Immature natural killer cell (primary cell): Measurements from ENCODE around the gene GSTT2B. TPM values are rescaled to one million over a fixed set of nuclear protein-coding genes. Genes with fewer than 3 reads are reported as not detected.
A peak's percentile ranks its signal among the peaks of the same experiment; 100 is the strongest.
"Not testable (repeated sequence)": the region's sequence is repeated elsewhere in the genome, so short reads cannot be mapped to it uniquely, and the experiment has no call there.

Source experiments
- DNase-seq, 3 donors: peaks; one replicate each; pipeline ENCODE4 v3.0.0; 2022; ENCODE audit warnings: mixed read lengths in 1 of 3
- H3K27ac Mint-ChIP-seq, 6 donors: one replicate each; pipeline ENCODE4 v1.8.0; 2020; ENCODE audit warnings: mixed read lengths in 6 of 6, mild to moderate bottlenecking in 5 of 6, inconsistent platforms in 4 of 6, moderate library complexity in 3 of 6
- H3K27me3 Mint-ChIP-seq, 3 donors: one replicate each; pipeline ENCODE4 v1.8.0; 2020 to 2021; ENCODE audit warnings: low read depth in 3 of 3, mild to moderate bottlenecking in 3 of 3, mixed read lengths in 3 of 3, moderate library complexity in 3 of 3, inconsistent platforms in 1 of 3
- H3K36me3 Mint-ChIP-seq, 3 donors: one replicate each; pipeline ENCODE4 v1.8.0; 2020; ENCODE audit warnings: mixed read lengths in 3 of 3, inconsistent platforms in 2 of 3, mild to moderate bottlenecking in 2 of 3
- H3K4me1 Mint-ChIP-seq, 2 donors: one replicate each; pipeline ENCODE4 v1.8.0; 2020; ENCODE audit warnings: inconsistent platforms in 2 of 2, mild to moderate bottlenecking in 2 of 2, mixed read lengths in 2 of 2, moderate library complexity in 1 of 2
- H3K4me3 Mint-ChIP-seq, 5 donors: one replicate each; pipeline ENCODE4 v1.8.0; 2020; ENCODE audit warnings: mild to moderate bottlenecking in 5 of 5, mixed read lengths in 5 of 5, inconsistent platforms in 3 of 5, moderate library complexity in 3 of 5
- H3K9me3 Mint-ChIP-seq, 6 donors: one replicate each; pipeline ENCODE4 v1.8.0; 2020; ENCODE audit warnings: mild to moderate bottlenecking in 6 of 6, mixed read lengths in 6 of 6, inconsistent platforms in 4 of 6, moderate library complexity in 3 of 6
- polyA plus RNA-seq, 3 donors: library from polyadenylated mRNA; unstranded; fragments of 300-500 nt; fragmentation: Illumina TruSeq; gene quantifications; one replicate each; pipeline ENCODE4 v1.2.3, GENCODE V29; 2021

The GSTT2B gene
- polyA plus RNA-seq, 3 donors from 2014 or later, result not detected

GRCh38 chr22:23999779-24000178, 38.8 kb upstream of the GSTT2B start:
- H3K36me3 Mint-ChIP-seq, H3K27me3 Mint-ChIP-seq, H3K4me1 Mint-ChIP-seq, DNase-seq, H3K9me3 Mint-ChIP-seq, H3K27ac Mint-ChIP-seq, H3K4me3 Mint-ChIP-seq: not testable (repeated sequence)

- no peak for DNase-seq
- no peak overlapping the region for H3K27ac Mint-ChIP-seq
- no peak overlapping the region for H3K4me3 Mint-ChIP-seq
- H3K36me3 Mint-ChIP-seq, result no peaks in the 10 kb centered on the region
- peaks cover 0 to 5% (median 2%) of the 10 kb centered on the region in 3 donors for H3K27me3 Mint-ChIP-seq
- no peaks in the 10 kb centered on the region for H3K9me3 Mint-ChIP-seq
- no peaks in the 10 kb centered on the region for H3K4me1 Mint-ChIP-seq
Measured at GRCh38 chr22:23997092-23997491, 36.1 kb upstream of the GSTT2B start.

DNA sequence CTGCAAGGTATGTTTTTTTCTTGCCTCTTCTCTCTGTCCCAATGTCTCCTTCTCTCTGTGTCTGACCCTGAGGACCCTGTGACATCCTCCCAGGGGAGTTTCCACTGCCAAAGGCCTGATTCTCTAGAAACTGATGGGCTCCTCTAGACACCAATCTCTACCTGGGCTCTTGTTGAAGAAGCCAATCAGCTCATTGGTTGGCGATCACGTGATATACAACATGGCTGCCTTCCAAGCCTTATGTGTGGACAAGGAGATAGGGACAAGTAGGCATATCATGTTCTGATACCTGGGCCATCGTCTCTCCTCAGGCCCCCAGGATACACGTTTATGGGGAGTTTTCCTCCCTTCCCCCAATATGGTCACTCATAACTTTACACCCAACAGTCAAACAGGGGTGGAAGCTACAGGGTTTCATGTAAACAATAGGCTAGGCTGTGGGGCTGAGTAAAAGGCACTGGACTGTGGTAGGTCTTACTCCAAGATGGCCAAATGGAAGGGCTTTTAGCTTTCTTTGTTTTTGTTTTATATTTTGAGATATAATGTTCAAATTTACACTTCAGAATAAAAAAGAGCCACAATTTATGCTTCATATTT, 32.7 kb upstream of the GSTT2B start:
- not testable (repeated sequence) for H3K27me3 Mint-ChIP-seq, H3K4me1 Mint-ChIP-seq, DNase-seq, H3K36me3 Mint-ChIP-seq, H3K27ac Mint-ChIP-seq, H3K9me3 Mint-ChIP-seq, H3K4me3 Mint-ChIP-seq

DNA sequence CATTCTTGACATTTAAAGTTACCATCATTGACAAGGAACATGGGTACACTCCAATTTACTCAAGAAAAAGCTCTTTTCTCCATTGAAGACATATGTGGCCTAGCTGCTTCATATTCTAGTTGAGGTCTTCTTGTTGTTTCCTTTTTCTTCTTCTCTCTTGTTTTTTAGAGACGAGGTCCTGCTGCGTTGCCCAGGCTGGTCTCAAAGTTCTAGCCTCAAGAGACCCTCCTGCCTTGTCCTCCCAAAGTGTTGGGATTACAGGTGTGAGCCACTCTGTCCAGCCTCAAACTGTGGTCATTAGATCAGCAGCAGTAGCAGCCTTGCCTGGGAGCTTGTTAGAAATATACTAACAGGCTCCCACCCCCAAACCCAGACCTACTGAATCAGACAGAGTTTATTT, 32.1 kb upstream of the GSTT2B start:
- not testable (repeated sequence) for H3K4me1 Mint-ChIP-seq, H3K27ac Mint-ChIP-seq, H3K9me3 Mint-ChIP-seq, DNase-seq, H3K36me3 Mint-ChIP-seq, H3K27me3 Mint-ChIP-seq, H3K4me3 Mint-ChIP-seq

GRCh38 chr22:23989583-23990244, 28.7 kb upstream of the GSTT2B start:
- H3K4me1 Mint-ChIP-seq, H3K27ac Mint-ChIP-seq, H3K27me3 Mint-ChIP-seq, H3K9me3 Mint-ChIP-seq, DNase-seq, H3K36me3 Mint-ChIP-seq, H3K4me3 Mint-ChIP-seq: not testable (repeated sequence)

DNA sequence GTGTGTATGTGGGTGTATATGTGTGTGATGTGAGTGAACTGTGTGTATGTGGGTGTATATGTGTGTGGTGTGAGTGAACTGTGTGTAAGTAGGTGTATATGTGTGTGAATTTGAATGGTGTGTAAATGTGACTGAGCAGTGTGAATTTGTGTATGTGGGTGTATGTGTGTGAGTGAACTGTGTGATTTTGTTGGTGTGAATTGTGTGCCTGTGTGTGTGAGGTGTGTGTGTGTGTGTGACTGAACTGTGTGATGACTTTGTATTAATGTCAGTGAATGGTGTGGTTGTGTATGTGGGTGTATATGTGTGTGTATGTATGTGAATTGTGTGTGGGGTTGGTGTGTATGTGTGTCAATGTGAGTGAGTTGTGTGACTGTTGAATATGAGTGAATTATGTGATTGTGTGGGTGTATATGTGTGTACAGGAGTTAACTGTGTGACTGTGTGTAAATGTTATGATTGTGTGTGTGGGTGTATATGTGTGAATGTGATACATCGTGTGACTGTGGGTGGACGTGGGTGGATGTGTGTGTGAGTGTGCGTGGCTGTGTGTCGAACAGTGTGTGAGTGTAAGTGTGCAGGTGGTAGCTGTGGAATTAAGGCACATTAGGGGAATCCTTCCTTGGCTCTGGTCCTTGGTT, 25.7 kb upstream of the GSTT2B start:
- DNase-seq, H3K27ac Mint-ChIP-seq, H3K36me3 Mint-ChIP-seq, H3K4me3 Mint-ChIP-seq, H3K4me1 Mint-ChIP-seq, H3K9me3 Mint-ChIP-seq, H3K27me3 Mint-ChIP-seq: not testable (repeated sequence)

GRCh38 chr22:23986089-23986488, 25.1 kb upstream of the GSTT2B start:
- DNase-seq, H3K4me3 Mint-ChIP-seq, H3K4me1 Mint-ChIP-seq, H3K9me3 Mint-ChIP-seq, H3K36me3 Mint-ChIP-seq, H3K27me3 Mint-ChIP-seq, H3K27ac Mint-ChIP-seq: not testable (repeated sequence)

DNA sequence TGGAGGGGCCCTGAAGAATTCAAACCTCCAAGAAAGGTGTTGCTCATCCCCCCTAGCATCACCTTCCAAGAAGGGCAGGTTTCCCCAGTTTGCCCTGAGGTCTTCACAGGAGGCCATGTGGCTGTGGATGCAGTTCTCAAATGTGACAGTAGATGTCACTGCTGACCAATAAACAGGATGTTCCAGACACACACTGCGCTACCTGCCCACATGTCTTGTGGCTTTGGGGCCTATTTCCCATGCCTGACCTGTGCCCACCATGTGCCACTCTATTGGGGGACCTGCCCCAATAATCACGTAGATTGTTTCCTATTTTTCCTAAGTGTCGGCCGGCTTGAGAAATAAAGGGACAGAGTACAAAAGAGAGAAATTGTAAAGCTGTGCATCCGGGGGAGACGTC, 23.4 kb upstream of the GSTT2B start:
- Mint-ChIP-seq H3K36me3 (no peaks in the 10 kb centered on the region), H3K27ac (no peak overlapping the region), H3K27me3 (peaks cover 0 to 2% (median 0%) of the 10 kb centered on the region in 3 donors), H3K9me3 (no peaks in the 10 kb centered on the region), H3K4me3 (no peak overlapping the region), H3K4me1 (peaks cover 2 to 5% of the 10 kb centered on the region in 2 donors)
- DNase-seq, result peak in 2 of 3 donors; percentile 51 to 69

DNA sequence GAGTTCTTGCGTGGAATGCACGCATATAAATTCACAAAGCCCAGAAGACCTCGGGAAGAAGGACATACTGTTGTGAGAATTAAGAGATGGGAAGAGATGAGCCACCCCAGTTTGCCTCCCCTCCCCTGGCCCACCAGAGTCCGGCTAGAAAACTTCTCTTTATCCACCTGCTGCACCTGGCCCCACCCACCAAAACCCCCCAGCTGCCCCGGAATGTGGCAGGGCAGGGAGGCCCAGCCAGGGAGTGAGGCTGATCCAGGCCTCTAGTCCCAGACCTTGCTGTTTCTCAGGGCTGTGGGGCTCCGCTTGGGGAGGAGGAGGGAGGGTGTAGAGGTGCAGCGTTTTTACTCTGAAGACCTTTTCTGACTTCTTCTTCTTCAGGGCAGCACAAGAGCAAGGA, 19.6 kb upstream of the GSTT2B start:
- not testable (repeated sequence) for H3K27ac Mint-ChIP-seq, H3K9me3 Mint-ChIP-seq, DNase-seq, H3K36me3 Mint-ChIP-seq, H3K4me3 Mint-ChIP-seq, H3K27me3 Mint-ChIP-seq, H3K4me1 Mint-ChIP-seq

DNA sequence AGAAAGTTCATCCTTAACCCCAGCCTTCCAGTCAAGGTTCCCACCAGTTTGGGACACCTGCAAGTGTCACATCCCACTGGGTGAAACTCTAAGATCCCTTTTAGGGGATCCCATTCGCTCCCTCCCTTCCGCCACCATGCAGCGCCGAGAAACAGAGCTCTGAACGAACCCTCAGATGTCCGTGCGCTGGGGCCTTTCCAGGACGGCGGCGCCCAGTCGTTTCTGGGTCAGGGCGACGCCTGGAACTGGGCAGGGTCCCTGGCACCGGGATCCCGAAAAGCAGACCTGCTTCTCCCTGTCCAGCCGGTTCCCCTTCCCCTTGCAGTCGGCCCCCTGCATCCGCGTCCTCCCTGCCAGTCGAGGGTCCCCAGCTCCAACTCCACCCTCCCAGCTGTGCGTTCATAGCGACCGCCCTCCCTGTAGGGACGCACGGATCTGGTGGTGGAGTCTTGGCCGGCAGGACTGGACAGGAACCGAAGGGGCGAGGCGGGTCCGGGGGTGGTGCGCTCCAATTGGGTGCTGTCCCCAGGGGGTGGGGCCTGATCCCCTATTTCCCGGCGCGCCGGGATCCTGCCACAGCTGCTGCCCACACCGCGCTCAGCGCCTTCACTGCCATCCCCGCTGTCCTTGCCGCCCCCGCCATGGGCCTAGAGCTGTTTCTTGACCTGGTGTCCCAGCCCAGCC, 18.7 kb upstream of the GSTT2B start, which contains the start of gene GSTT2:
GSTT2 (plus strand) TSS at position 578 of the 684 bp plus-strand sequence.
- not testable (repeated sequence) for H3K27me3 Mint-ChIP-seq, H3K4me3 Mint-ChIP-seq, DNase-seq, H3K4me1 Mint-ChIP-seq, H3K36me3 Mint-ChIP-seq, H3K9me3 Mint-ChIP-seq, H3K27ac Mint-ChIP-seq

DNA sequence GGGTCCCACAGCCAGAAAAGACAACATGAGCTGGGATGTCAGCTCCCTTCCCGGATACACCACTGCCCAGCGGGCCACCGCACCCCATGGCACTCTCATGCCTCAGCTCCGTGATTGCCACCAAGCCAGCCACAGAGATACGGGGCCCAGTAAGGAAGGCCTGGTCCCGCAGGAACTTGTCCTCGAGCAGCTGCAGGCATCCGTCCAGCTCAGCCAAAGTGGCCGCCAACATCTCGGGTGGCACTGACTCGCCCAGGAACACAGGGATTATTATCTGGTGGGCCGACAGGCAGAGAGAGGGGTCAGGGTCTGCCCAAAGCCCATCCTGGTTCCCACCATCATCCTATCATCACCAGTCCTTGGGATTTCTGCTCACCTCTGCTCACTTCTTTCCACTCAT, 16.3 kb upstream of the GSTT2B start:
- H3K4me3 Mint-ChIP-seq, H3K4me1 Mint-ChIP-seq, H3K36me3 Mint-ChIP-seq: not testable (repeated sequence)

GRCh38 chr22:23974836-23975352, 13.9 kb upstream of the GSTT2B start:
- Mint-ChIP-seq H3K36me3 (peaks cover 0 to 16% (median 6%) of the 10 kb centered on the region in 3 donors), H3K4me1 (peaks cover 13 to 14% of the 10 kb centered on the region in 2 donors)
- not testable (repeated sequence) for H3K4me3 Mint-ChIP-seq, H3K9me3 Mint-ChIP-seq, H3K27ac Mint-ChIP-seq, DNase-seq, H3K27me3 Mint-ChIP-seq

More for the DNA sequence above, 16.3 kb upstream of the GSTT2B start:
- not testable (repeated sequence) for H3K9me3 Mint-ChIP-seq, H3K27ac Mint-ChIP-seq, H3K27me3 Mint-ChIP-seq, DNase-seq

- H3K27ac Mint-ChIP-seq, H3K4me3 Mint-ChIP-seq, H3K27me3 Mint-ChIP-seq, DNase-seq, H3K9me3 Mint-ChIP-seq: not testable (repeated sequence)
- Mint-ChIP-seq H3K4me1 (peaks cover 16 to 19% of the 10 kb centered on the region in 2 donors), H3K36me3 (peaks cover 0 to 16% (median 6%) of the 10 kb centered on the region in 3 donors)
Measured at GRCh38 chr22:23974345-23974744, 13.3 kb upstream of the GSTT2B start, which contains the start of gene DDT. DDT (minus strand) TSS chr22:23974441; CDS start chr22:23974414, 27 bp downstream.

DNA sequence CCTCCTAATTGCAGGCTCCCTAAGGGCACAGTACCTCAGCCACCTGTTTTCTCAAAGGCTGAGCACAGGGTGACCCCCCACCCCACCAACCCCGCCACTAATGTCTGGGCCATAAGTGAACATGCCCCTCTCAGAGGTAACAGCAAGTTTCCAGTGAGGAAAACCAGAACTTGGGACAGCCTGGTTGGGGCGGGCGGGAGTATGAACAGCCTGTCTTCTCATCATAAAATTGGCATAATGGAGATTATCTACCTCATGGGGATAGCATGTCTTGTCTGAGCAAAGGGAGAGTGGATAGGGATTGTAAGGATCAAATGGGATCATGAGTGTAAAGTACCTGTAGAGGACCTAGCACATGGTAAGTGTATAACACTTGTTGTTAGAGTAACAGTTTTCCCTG, 10.9 kb upstream of the GSTT2B start:
- not testable (repeated sequence) for DNase-seq, H3K9me3 Mint-ChIP-seq, H3K27me3 Mint-ChIP-seq
- Mint-ChIP-seq H3K36me3 (peaks cover 0 to 16% (median 6%) of the 10 kb centered on the region in 3 donors), H3K27ac (peak overlapping the region in 1 of 6 donors; percentile 71), H3K4me1 (peaks cover 20 to 24% of the 10 kb centered on the region in 2 donors), H3K4me3 (peak overlapping the region in 4 of 5 donors; percentile 21 to 44 (median 40))
